22Rv1 (cell line): Measurements from ENCODE around the gene CAPN13.

Source experiments
- H3K27ac ChIP-seq: fragments of 450-650 bp; 2 replicates; pipeline ENCODE4 v1.5.1; 2017
- ZFX ChIP-seq: fragments of 450-650 bp; IDR thresholded peaks from 2 replicates; pipeline ENCODE4 v1.6.1; 2017; ENCODE audit warnings: antibody characterized with exemption, borderline replicate concordance
- TF ChIP-seq, protein P1 (sequence below): fragments of 450-650 bp; IDR thresholded peaks from 2 replicates; pipeline ENCODE4 v1.5.1; 2017; ENCODE audit warnings: mild to moderate bottlenecking

CAPN13 gene

DNA sequence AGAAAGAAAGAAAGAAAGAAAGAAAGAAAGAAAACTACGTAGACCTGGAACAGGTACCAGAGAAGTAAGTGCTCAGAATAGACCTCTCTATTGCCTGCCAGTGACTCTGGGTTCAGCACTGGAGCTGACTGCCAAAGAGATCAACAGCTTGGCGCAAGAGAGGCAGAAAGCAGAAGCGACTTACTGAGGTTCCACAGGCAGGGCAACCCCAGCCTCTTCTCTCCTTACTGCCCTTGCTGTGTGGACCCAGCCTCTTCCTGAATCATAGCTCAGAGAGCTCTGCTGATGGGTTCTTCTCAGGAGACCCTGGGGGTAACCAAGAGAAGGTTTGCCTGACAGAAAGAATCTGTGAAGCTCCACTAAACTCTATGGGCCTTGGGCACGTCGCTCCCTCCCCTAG is 7.1 kb downstream of the CAPN13 start:
- no peak overlapping the region for H3K27ac ChIP-seq
- no peak for TF ChIP-seq ZFX
- TF ChIP-seq, protein P1, sequence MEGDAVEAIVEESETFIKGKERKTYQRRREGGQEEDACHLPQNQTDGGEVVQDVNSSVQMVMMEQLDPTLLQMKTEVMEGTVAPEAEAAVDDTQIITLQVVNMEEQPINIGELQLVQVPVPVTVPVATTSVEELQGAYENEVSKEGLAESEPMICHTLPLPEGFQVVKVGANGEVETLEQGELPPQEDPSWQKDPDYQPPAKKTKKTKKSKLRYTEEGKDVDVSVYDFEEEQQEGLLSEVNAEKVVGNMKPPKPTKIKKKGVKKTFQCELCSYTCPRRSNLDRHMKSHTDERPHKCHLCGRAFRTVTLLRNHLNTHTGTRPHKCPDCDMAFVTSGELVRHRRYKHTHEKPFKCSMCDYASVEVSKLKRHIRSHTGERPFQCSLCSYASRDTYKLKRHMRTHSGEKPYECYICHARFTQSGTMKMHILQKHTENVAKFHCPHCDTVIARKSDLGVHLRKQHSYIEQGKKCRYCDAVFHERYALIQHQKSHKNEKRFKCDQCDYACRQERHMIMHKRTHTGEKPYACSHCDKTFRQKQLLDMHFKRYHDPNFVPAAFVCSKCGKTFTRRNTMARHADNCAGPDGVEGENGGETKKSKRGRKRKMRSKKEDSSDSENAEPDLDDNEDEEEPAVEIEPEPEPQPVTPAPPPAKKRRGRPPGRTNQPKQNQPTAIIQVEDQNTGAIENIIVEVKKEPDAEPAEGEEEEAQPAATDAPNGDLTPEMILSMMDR, result no peak

DNA sequence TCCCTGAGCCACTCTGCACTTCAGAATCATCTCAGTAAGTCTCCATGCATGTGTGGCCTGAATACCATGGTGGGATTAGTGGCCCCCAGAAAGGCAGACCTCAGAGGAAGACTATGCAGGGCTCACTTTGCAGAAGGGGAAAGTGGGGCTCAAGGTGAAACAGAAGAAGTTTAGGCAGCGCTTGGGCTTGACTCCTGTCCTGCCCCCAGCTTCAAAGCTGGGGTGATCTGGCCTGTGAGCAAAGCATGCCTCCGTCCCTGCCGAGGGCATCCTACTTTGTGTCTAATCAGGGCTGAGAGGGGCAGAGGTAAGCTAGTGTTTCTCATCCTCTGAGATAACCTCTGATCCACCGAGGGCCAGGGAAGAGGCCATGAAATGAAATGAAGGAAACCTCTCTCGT is 7.9 kb downstream of the CAPN13 start:
- TF ChIP-seq, protein P1, result no peak
- no peak for TF ChIP-seq ZFX
- no peak overlapping the region for H3K27ac ChIP-seq

DNA sequence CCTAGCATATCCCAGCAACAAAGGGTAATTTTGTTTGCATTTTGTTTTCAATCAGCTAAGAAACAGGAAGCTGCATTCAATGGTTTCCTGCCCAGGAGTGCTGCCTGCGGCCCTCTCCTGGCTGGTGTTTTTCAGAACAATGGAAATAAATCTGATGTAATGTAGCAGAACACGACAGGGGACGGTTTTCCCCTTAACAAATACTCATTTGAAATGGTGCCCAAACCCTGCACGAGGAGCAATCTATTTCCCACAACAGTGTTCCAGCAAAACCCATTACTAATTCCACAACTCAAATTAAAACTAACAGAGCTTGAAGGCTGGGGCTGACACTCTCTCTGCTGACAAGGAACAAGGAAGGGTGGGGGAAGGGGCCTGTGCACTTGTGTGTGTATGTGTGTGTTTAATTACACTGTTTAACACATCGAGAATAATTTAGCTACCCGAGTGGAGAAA is 8.7 kb downstream of the CAPN13 start:
- H3K27ac ChIP-seq, result no peak overlapping the region

DNA sequence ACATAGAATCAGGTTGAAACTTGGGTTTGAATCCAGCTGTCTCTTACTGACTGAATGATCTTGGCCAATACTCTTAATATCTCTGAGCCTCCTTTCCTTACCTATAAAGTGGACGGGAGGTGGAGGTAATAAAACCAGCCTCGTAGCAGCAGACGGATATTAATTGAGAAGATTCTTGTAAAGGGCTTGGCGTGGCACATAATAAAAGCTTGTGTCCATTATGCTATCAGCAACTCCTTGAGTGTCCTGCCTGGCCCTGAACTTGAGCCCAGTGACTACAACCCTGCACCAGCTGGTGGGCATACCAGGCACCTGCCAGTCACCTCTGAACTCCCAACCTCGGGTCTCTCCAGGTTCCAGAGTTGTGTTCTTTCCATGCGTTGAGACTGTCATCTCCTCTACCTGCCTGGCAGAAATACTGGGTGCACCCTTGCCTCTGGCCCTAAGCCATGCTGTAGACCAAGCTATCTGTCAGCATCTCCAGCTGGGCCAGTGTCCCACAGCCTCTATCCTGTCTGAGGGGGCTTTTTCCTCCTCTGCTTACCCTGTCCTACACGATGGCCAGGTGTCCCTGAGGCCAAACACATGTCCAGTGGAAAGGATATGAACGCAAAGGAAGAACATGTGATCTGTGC is 9.7 kb downstream of the CAPN13 start:
- H3K27ac ChIP-seq, result no peak overlapping the region
- TF ChIP-seq, protein P1, result no peak
- TF ChIP-seq ZFX, result no peak

More for the DNA sequence above, 8.7 kb downstream of the CAPN13 start:
- TF ChIP-seq, protein P1, result no peak
- TF ChIP-seq ZFX, result no peak

DNA sequence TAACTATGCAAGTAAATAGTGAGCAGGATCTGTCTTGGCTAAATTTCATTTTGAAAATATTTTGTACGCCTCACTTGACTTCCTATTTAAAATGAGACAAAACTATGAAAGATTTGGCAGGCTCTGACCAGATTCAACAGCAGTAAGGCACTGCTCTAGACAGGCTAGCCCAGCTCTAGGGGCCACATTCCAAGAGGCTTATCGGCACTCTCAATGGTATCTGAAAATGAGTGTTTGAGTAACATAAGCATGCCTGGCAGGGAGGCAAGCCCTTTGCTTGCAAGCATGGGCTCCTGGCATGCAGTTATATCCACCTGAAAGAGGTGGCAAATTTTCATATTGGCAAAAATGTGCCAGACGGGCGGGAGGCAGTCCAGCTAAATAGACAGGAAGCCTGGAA is 10.5 kb downstream of the CAPN13 start:
- no peak for TF ChIP-seq ZFX
- TF ChIP-seq, protein P1, result no peak
- H3K27ac ChIP-seq, result no peak overlapping the region

DNA sequence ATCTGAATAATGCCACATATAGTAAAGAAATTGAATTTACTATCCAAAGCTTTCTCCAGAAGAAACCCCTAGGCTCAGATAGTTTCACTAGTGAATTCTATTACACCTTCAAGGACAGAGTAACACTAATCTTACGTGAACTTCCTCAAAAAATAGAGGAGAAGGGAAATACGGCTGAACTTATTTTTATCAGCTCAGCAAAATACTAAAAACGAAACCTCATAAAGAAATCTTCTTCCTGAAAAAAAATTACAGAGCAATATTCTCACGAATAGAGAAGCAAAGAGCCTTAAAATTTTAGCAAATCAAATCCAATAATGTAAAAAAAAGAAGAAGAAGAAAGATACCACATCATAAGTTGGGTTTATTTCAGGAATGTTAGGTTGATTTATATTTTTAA is 14.7 kb downstream of the CAPN13 start:
- TF ChIP-seq, protein P1, result no peak
- TF ChIP-seq ZFX, result no peak
- no peak overlapping the region for H3K27ac ChIP-seq

DNA sequence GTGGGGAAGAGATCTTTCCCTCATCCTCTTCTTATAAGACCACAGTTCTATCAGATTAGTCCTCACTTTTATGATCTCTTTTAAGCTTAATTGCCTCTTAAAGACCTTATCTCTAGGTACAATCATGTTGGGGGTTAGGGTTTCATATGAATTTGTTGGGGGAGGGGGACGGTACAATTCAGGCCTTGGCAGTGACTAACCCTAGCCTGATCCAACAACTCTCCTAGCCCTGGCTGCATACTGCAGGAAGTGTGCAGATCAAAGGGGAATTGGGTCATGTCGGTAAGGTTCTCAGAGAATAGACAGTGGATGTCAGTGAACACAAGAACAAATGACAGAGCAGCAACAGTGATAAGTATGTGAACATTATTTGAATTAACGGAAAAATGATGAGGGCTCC is 16.4 kb downstream of the CAPN13 start:
- TF ChIP-seq ZFX, result no peak
- H3K27ac ChIP-seq, result no peak overlapping the region

DNA sequence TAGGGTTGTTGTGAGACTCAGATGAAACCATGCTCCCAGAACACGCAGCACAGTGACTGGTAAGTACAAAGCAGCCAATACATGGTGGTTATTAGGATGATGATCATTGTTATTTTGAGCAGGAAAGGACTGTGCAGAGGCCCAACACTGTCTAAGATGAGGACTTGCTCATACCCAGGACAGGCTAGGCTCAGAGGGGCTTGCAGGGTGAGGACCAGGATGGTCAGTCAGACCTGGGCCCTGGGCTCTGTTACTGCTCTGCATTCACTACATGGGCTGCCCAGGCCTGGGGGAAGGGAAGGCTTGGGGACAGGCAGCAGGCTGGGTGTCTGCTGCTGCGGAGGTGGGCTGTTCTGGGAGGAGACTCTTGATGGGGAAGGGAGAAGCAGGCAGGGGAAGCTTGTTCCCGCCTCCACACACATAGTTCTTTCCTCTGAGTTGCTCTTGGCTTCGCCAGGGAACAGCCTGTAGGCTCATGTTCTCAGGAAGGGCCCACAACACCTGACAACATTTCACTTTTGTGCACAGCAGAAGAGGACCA is 17.5 kb downstream of the CAPN13 start:
- H3K27ac ChIP-seq, result no peak overlapping the region
- TF ChIP-seq, protein P1, result no peak
- no peak for TF ChIP-seq ZFX
